Thyroid gland (tissue), 4 donors: Measurements from ENCODE around the gene TRAF3IP1. TPM values are rescaled to one million over a fixed set of nuclear protein-coding genes. Genes with fewer than 3 reads are reported as not detected.
A peak's percentile ranks its signal among the peaks of the same experiment; 100 is the strongest.

Experiments
- DNase-seq, 2 donors: peaks; one replicate each; pipeline ENCODE4 v3.0.0-alpha.2; 2019
- H3K27ac ChIP-seq, 3 donors: fragments of 200-600 bp; sonication (generic); 1 replicate in 2 of 3; 2 replicates in 1 of 3; pipeline ENCODE4 v1.5.1; 2016 to 2019; ENCODE audit warnings: mild to moderate bottlenecking in 1 of 3, moderate library complexity in 1 of 3
- H3K27me3 ChIP-seq: fragments of 200-600 bp; sonication (generic); one replicate; pipeline ENCODE4 v1.5.1; 2019
- H3K36me3 ChIP-seq, 2 donors: fragments of 200-600 bp; sonication (generic); one replicate each; pipeline ENCODE4 v1.5.1; 2016 to 2019
- H3K4me1 ChIP-seq, 2 donors: fragments of 200-600 bp; sonication (generic); one replicate each; pipeline ENCODE4 v1.5.1; 2017 to 2019
- H3K4me3 ChIP-seq, 3 donors: fragments of 200-600 bp; sonication (generic); replicated peaks in 1 of 3; 1 replicate in 2 of 3; 2 replicates in 1 of 3; pipeline ENCODE4 v1.5.1; 2016; ENCODE audit warnings: mild to moderate bottlenecking in 1 of 3
- H3K9me3 ChIP-seq: fragments of 200-600 bp; sonication (generic); one replicate; pipeline ENCODE4 v1.5.1; 2017
- CTCF ChIP-seq, 6 experiments: fragments of 200-600 bp in 3 of 6; fragments of 450-650 bp in 3 of 6; sonication (generic) in 3 of 6; IDR thresholded peaks; one replicate each; pipeline ENCODE4 v1.5.1; 2016 to 2019; ENCODE audit warnings: antibody characterized with exemption in 6 of 6, mild to moderate bottlenecking in 2 of 6, inconsistent platforms in 1 of 6, moderate library complexity in 1 of 6
- POLR2A ChIP-seq, 2 donors: fragments of 450-650 bp; IDR thresholded peaks; one replicate each; pipeline ENCODE4 v1.6.1; 2017; ENCODE audit warnings: antibody characterized with exemption in 2 of 2, mild to moderate bottlenecking in 2 of 2, moderate library complexity in 1 of 2
- WGBS, 2 donors: methylation state at CpG; one replicate each; pipeline ENCODE4 v1.1.5; 2017; 5-methylcytosine and 5-hydroxymethylcytosine counted together
- intact Hi-C: fragments of 100-400 bp; cut with DNase I; formaldehyde crosslinking; loops from one replicate; pipeline ENCODE4 v1.15.1; 2023
- total RNA-seq, 4 donors: library from RNA; depleted of rRNA; stranded (reverse); fragments of >200 nt; gene quantifications; one replicate each; pipeline ENCODE4 v1.2.3, GENCODE V29; 2016

Gene TRAF3IP1
- total RNA-seq, 4 donors from 2014 or later: 19.5 to 24.7 (median 22.2) TPM

GRCh38 chr2:238280083-238280825, 40.1 kb upstream of the TRAF3IP1 start:
- H3K27me3 ChIP-seq: no peaks in the 10 kb centered on the region
- no peaks in the 10 kb centered on the region for H3K9me3 ChIP-seq
- WGBS, 2 donors: 92% methylated on average over 12 of the region's 12 CpGs
- no peak overlapping the region for H3K27ac ChIP-seq
- TF ChIP-seq CTCF (IDR thresholded peaks at IDR 0.05) (no peak), POLR2A (IDR thresholded peaks at IDR 0.05) (no peak)
- H3K4me3 ChIP-seq: no peak overlapping the region
- intact Hi-C loops: no loop called here
- DNase-seq: no peak
- peaks cover 5 to 12% of the 10 kb centered on the region in 2 donors for H3K36me3 ChIP-seq
- H3K4me1 ChIP-seq: peaks cover 29 to 53% of the 10 kb centered on the region in 2 donors

DNA sequence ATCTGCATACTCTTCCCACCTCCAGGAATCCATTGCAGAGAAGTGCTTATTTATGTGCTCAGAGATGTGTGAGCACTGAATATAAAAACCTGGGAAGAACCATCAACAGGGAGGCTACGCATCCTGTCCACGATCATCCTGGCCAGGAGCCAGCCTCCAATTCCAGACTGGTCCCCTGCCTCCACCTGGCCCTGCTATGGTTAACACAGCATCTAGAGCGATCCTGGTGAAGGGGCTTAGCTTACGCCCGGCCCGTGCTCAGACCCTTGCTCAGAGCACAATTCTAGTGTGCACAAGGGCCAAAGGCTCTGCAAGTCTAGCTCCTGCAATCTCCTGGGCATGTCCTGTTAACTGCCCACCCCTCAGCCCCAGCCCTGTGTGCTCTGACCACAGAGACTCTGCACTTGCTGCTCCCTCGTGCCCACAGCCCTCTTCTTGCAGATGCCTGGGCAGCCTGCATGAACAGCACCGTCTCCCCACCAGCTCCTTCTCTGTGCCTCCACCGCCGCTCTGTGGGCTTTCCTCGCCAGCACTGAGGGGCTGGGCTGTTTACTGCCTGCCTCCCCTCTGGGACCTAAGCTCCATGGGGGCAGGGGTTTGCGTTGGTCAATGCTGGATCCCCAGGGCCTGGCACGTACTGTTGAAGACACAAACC, 38.4 kb upstream of the TRAF3IP1 start:
- H3K4me1 ChIP-seq: peaks cover 43 to 70% of the 10 kb centered on the region in 2 donors
- intact Hi-C loops: no loop called here
- WGBS, 2 donors: 80 to 85% methylated on average over 13 of the region's 13 CpGs

GRCh38 chr2:238282861-238283738, 37.2 kb upstream of the TRAF3IP1 start:
- intact Hi-C loops: no loop called here
- WGBS, 2 donors: 73 to 84% methylated on average over 16 to 17 of the region's 17 CpGs
- peaks cover 51 to 79% of the 10 kb centered on the region in 2 donors for H3K4me1 ChIP-seq
- no peaks in the 10 kb centered on the region for H3K27me3 ChIP-seq
- DNase-seq: no peak
- no peak overlapping the region for H3K4me3 ChIP-seq
- peak overlapping the region in 2 of 3 donors; percentile 28 to 45 for H3K27ac ChIP-seq
- H3K9me3 ChIP-seq: no peaks in the 10 kb centered on the region
- TF ChIP-seq CTCF (IDR thresholded peaks at IDR 0.05): no peak
- no peak for TF ChIP-seq POLR2A (IDR thresholded peaks at IDR 0.05)
- no peaks in the 10 kb centered on the region for H3K36me3 ChIP-seq

More for the DNA sequence above, 38.4 kb upstream of the TRAF3IP1 start:
- TF ChIP-seq POLR2A (IDR thresholded peaks at IDR 0.05): no peak
- no peak for TF ChIP-seq CTCF (IDR thresholded peaks at IDR 0.05)
- no peak overlapping the region for H3K4me3 ChIP-seq
- no peak for DNase-seq
- no peaks in the 10 kb centered on the region for H3K27me3 ChIP-seq
- no peaks in the 10 kb centered on the region for H3K9me3 ChIP-seq
- no peaks in the 10 kb centered on the region for H3K36me3 ChIP-seq
- no peak overlapping the region for H3K27ac ChIP-seq

- H3K4me3 ChIP-seq: no peak overlapping the region
- no peak for DNase-seq
- no peaks in the 10 kb centered on the region for H3K36me3 ChIP-seq
- TF ChIP-seq CTCF (IDR thresholded peaks at IDR 0.05): no peak
- no peak for TF ChIP-seq POLR2A (IDR thresholded peaks at IDR 0.05)
- peaks cover 47 to 76% of the 10 kb centered on the region in 2 donors for H3K4me1 ChIP-seq
- WGBS, 2 donors: 70 to 84% methylated on average over 9 to 11 of the region's 11 CpGs
- H3K27me3 ChIP-seq: no peaks in the 10 kb centered on the region
- H3K9me3 ChIP-seq: no peaks in the 10 kb centered on the region
- peak overlapping the region; percentile 84 to 96 (median 95) for H3K27ac ChIP-seq
- intact Hi-C loops: no loop called here
Measured at GRCh38 chr2:238284802-238285515, 35.4 kb upstream of the TRAF3IP1 start.
